OCI-LY3 (cell line): ENCODE results near the gene ABHD15.

Source experiments
- EZH2phosphoT487 ChIP-seq: fragments of 200-600 bp; shearing (Covaris generic); IDR thresholded peaks from 2 replicates; pipeline ENCODE4 v1.6.1; 2018; ENCODE audit warnings: antibody characterized with exemption, mixed run types, low read depth
- TF ChIP-seq, protein P1 (sequence below): fragments of 200-600, 300-600 bp; sonication (generic); IDR thresholded peaks from 2 replicates; pipeline ENCODE4 v1.5.1; 2014; ENCODE audit warnings: antibody characterized with exemption, low read length, low read depth

DNA sequence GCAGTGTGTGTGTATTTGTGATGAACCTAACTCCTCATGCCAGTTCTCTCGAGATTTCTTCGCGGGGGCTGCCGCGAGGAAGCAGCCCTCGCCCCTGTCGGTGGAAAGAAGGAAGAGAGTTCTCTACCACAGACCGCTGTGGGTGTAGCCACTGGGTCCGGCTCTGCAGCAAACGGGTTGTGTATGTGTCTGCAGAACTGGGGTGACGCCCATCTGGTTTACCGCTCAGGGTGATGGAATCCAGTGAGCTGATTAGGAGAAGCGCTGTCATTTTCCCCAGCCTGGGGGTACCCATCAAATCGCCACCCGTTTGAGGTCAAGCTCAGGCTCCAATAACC is 48.2 kb upstream of the ABHD15 start:
- TF ChIP-seq, protein P1, sequence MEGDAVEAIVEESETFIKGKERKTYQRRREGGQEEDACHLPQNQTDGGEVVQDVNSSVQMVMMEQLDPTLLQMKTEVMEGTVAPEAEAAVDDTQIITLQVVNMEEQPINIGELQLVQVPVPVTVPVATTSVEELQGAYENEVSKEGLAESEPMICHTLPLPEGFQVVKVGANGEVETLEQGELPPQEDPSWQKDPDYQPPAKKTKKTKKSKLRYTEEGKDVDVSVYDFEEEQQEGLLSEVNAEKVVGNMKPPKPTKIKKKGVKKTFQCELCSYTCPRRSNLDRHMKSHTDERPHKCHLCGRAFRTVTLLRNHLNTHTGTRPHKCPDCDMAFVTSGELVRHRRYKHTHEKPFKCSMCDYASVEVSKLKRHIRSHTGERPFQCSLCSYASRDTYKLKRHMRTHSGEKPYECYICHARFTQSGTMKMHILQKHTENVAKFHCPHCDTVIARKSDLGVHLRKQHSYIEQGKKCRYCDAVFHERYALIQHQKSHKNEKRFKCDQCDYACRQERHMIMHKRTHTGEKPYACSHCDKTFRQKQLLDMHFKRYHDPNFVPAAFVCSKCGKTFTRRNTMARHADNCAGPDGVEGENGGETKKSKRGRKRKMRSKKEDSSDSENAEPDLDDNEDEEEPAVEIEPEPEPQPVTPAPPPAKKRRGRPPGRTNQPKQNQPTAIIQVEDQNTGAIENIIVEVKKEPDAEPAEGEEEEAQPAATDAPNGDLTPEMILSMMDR, result no peak
- no peak for TF ChIP-seq EZH2phosphoT487
